H9 (cell line): ENCODE measurements around the gene NR3C2. TPM values are rescaled to one million over a fixed set of nuclear protein-coding genes. Genes with fewer than 3 reads are reported as not detected.

Source experiments
- DNase-seq: peaks from one replicate; pipeline ENCODE4 v3.0.0-alpha.2; 2017
- H2AFZ ChIP-seq: one replicate; pipeline ENCODE4 v1.6.1; 2013; ENCODE audit warnings: mild to moderate bottlenecking, low read length, control low read depth, moderate library complexity
- H2AK5ac ChIP-seq: 2 replicates; pipeline ENCODE4 v1.6.1; 2013; ENCODE audit warnings: low read length, control low read depth, mixed read lengths; ENCODE audit not compliant: insufficient read length
- H2BK120ac ChIP-seq: one replicate; pipeline ENCODE4 v1.6.1; 2013; ENCODE audit warnings: low read depth, mild to moderate bottlenecking, low read length, control low read depth, inconsistent platforms; ENCODE audit not compliant: poor library complexity, severe bottlenecking
- H2BK12ac ChIP-seq: 2 replicates; pipeline ENCODE4 v1.6.1; 2013; ENCODE audit warnings: low read length, control low read depth, mixed read lengths, low read depth; ENCODE audit not compliant: insufficient read length
- H2BK15ac ChIP-seq: 2 replicates; pipeline ENCODE4 v1.6.1; 2013; ENCODE audit warnings: low read depth, low read length, control low read depth
- H2BK20ac ChIP-seq: one replicate; pipeline ENCODE4 v1.6.1; 2013; ENCODE audit warnings: low read depth, mild to moderate bottlenecking, low read length, control low read depth, inconsistent platforms; ENCODE audit not compliant: poor library complexity, severe bottlenecking
- H2BK5ac ChIP-seq: 2 replicates; pipeline ENCODE4 v1.6.1; 2013; ENCODE audit warnings: low read length, control low read depth, mixed read lengths; ENCODE audit not compliant: insufficient read length
- H3K14ac ChIP-seq: 2 replicates; pipeline ENCODE4 v1.6.1; 2013; ENCODE audit warnings: low read length, control low read depth; ENCODE audit not compliant: insufficient read depth
- H3K18ac ChIP-seq: 2 replicates; pipeline ENCODE4 v1.6.1; 2013; ENCODE audit warnings: low read depth, mild to moderate bottlenecking, mixed read lengths, low read length, control low read depth; ENCODE audit not compliant: insufficient read length
- H3K23ac ChIP-seq: 2 replicates; pipeline ENCODE4 v1.6.1; 2013; ENCODE audit warnings: low read length, control low read depth, mixed read lengths, low read depth; ENCODE audit not compliant: insufficient read length
- H3K23me2 ChIP-seq: 2 replicates; pipeline ENCODE4 v1.6.1; 2013; ENCODE audit warnings: low read depth, mild to moderate bottlenecking, mixed read lengths, low read length, control low read depth; ENCODE audit not compliant: insufficient read length, poor library complexity, severe bottlenecking
- H3K27ac ChIP-seq: 2 replicates; pipeline ENCODE4 v1.5.1; 2013; ENCODE audit warnings: low read length, control low read depth, mixed read lengths, low read depth; ENCODE audit not compliant: insufficient read length
- H3K27me3 ChIP-seq: 2 replicates; pipeline ENCODE4 v1.6.1; 2013; ENCODE audit warnings: low read length, control low read depth, inconsistent platforms; ENCODE audit not compliant: insufficient read depth
- H3K4ac ChIP-seq: 2 replicates; pipeline ENCODE4 v1.6.1; 2013; ENCODE audit warnings: low read depth, mild to moderate bottlenecking, control low read depth, inconsistent platforms, low read length, moderate library complexity
- H3K4me1 ChIP-seq: 2 replicates; pipeline ENCODE4 v1.6.1; 2013; ENCODE audit warnings: low read length, control low read depth, inconsistent platforms; ENCODE audit not compliant: insufficient read depth
- H3K4me2 ChIP-seq: 2 replicates; pipeline ENCODE4 v1.6.1; 2013; ENCODE audit warnings: low read length, control low read depth, mixed read lengths; ENCODE audit not compliant: insufficient read length, insufficient read depth
- H3K56ac ChIP-seq: 2 replicates; pipeline ENCODE4 v1.6.1; 2013; ENCODE audit warnings: low read depth, mild to moderate bottlenecking, mixed read lengths, low read length, control low read depth; ENCODE audit not compliant: insufficient read length
- H3K79me1 ChIP-seq: 2 replicates; pipeline ENCODE4 v1.6.1; 2013; ENCODE audit warnings: low read depth, mild to moderate bottlenecking, moderate library complexity, low read length, control low read depth, inconsistent platforms; ENCODE audit not compliant: insufficient read depth, poor library complexity, severe bottlenecking
- H3K79me2 ChIP-seq: 2 replicates; pipeline ENCODE4 v1.6.1; 2013; ENCODE audit warnings: low read length, control low read depth, inconsistent platforms; ENCODE audit not compliant: insufficient read depth
- H3K9ac ChIP-seq: 2 replicates; pipeline ENCODE4 v1.6.1; 2013; ENCODE audit warnings: low read length, control low read depth, mixed read lengths; ENCODE audit not compliant: insufficient read length; ENCODE audit errors: extremely low read depth
- H3K9me3 ChIP-seq: one replicate; pipeline ENCODE4 v1.6.1; 2013; ENCODE audit warnings: low read depth, low read length, inconsistent platforms; ENCODE audit not compliant: control insufficient read depth
- H3T11ph ChIP-seq: one replicate; pipeline ENCODE4 v1.6.1; 2013; ENCODE audit warnings: mild to moderate bottlenecking, low read length, control low read depth, inconsistent platforms
- H4K20me1 ChIP-seq: one replicate; pipeline ENCODE4 v1.6.1; 2013; ENCODE audit not compliant: control insufficient read depth, insufficient read length, insufficient read depth
- H4K5ac ChIP-seq: 2 replicates; pipeline ENCODE4 v1.6.1; 2013; ENCODE audit warnings: low read depth, mild to moderate bottlenecking, mixed read lengths, low read length, control low read depth; ENCODE audit not compliant: insufficient read length
- H4K8ac ChIP-seq: replicated peaks from 2 replicates; pipeline ENCODE4 v1.6.1; 2013; ENCODE audit warnings: low read length, control low read depth, mixed read lengths, low read depth; ENCODE audit not compliant: insufficient read length
- H4K91ac ChIP-seq: 2 replicates; pipeline ENCODE4 v1.6.1; 2013; ENCODE audit warnings: low read depth, mild to moderate bottlenecking, moderate library complexity, mixed read lengths, low read length, control low read depth; ENCODE audit not compliant: insufficient read length
- H3K27ac Mint-ChIP-seq, 3 experiments: 2 replicates in 2 of 3; 3 replicates in 1 of 3; pipeline ENCODE4 v1.8.0; 2020 to 2021; ENCODE audit warnings: mixed read lengths in 3 of 3, mild to moderate bottlenecking in 1 of 3, moderate library complexity in 1 of 3
- H3K27me3 Mint-ChIP-seq: 2 replicates; pipeline ENCODE4 v1.8.0; 2021; ENCODE audit warnings: low read depth, mild to moderate bottlenecking, moderate library complexity, mixed read lengths
- H3K36me3 Mint-ChIP-seq, 3 experiments: 2 replicates in 2 of 3; 3 replicates in 1 of 3; pipeline ENCODE4 v1.8.0; 2020 to 2021; ENCODE audit warnings: low read depth in 3 of 3, mixed read lengths in 3 of 3; ENCODE audit not compliant: insufficient read depth in 1 of 3
- H3K4me1 Mint-ChIP-seq, 2 experiments: 2 replicates each; pipeline ENCODE4 v1.8.0; 2020; ENCODE audit warnings: mixed read lengths in 2 of 2
- H3K4me3 Mint-ChIP-seq, 2 experiments: 2 replicates in 1 of 2; 3 replicates in 1 of 2; pipeline ENCODE4 v1.8.0; 2020 to 2021; ENCODE audit warnings: mild to moderate bottlenecking in 2 of 2, mixed read lengths in 2 of 2, moderate library complexity in 1 of 2
- H3K9me3 Mint-ChIP-seq, 2 experiments: 2 replicates in 1 of 2; 3 replicates in 1 of 2; pipeline ENCODE4 v1.8.0; 2020; ENCODE audit warnings: mild to moderate bottlenecking in 2 of 2, mixed read lengths in 2 of 2, moderate library complexity in 1 of 2
- WGBS: extraction: QIAGEN DNeasy Blood & Tissue Kit; methylation state at CpG from one replicate; pipeline ENCODE4 v1.1.7; 2013; ENCODE audit warnings: missing lambda C conversion rate, low lambda C conversion rate, mixed read lengths; ENCODE audit not compliant: insufficient read length; ENCODE audit errors: extremely low coverage; 5-methylcytosine and 5-hydroxymethylcytosine counted together
- total RNA-seq: library from RNA; stranded (reverse); gene quantifications from 2 replicates; pipeline ENCODE4 v1.2.1, GENCODE V29; 2021
- TF ChIP-seq, protein P1 (sequence below): fragments of 200-600 bp; sonication (generic); conservative IDR thresholded peaks from 3 replicates; pipeline ENCODE4 v1.8.0; 2021; ENCODE audit warnings: antibody characterized with exemption, mild to moderate bottlenecking

The NR3C2 gene
- total RNA-seq, 1 experiment from 2014 or later = 1.4 TPM

DNA sequence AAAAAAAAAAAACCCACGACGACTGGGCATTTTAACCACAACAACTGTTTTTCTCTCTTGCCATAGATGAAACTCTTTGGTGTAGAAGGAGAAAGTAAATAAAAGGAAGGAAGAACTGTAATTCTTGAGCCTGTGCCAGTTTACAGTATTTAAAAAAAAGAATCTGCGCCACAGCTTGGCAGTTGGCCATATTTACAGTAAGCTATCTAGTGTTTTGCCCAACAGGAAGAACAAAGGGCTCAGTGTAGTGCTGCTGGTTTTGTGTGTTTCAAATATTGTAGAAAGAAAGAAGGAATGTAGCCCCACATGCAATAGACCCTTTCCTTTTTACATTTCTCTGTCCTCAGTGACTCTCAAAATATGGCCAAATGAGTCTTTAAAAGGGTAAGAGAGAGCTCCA, 66.1 kb downstream of the NR3C2 start:
- no peak for DNase-seq
- Histone ChIP-seq H3K56ac (no peak overlapping the region), H3K9me3 (no peaks in the 10 kb centered on the region), H2AK5ac (no peak overlapping the region), H3K79me1 (no peaks in the 10 kb centered on the region), H4K20me1 (no peaks in the 10 kb centered on the region), H2BK120ac (no peak overlapping the region), H3K4me1 (no peaks in the 10 kb centered on the region), H2BK12ac (no peak overlapping the region), H2BK20ac (no peak overlapping the region), H3K27me3 (no peaks in the 10 kb centered on the region), H3K9ac (no peak overlapping the region), H4K5ac (no peak overlapping the region), H3K23ac (no peak overlapping the region), H3T11ph (no peak overlapping the region), H3K27ac (no peak overlapping the region), H3K23me2 (no peaks in the 10 kb centered on the region), H3K4me2 (no peak overlapping the region), H3K4ac (no peak overlapping the region), H4K8ac (no peak overlapping the region), H2BK5ac (no peak overlapping the region), H2BK15ac (no peak overlapping the region), H3K14ac (no peak overlapping the region), H2AFZ (no peak overlapping the region), H3K79me2 (no peaks in the 10 kb centered on the region), H3K18ac (no peak overlapping the region), H4K91ac (no peak overlapping the region)
- WGBS = no CpG with 5 or more reads among the region's 3 CpGs
- no peaks in the 10 kb centered on the region for H3K36me3 Mint-ChIP-seq
- TF ChIP-seq, protein P1, sequence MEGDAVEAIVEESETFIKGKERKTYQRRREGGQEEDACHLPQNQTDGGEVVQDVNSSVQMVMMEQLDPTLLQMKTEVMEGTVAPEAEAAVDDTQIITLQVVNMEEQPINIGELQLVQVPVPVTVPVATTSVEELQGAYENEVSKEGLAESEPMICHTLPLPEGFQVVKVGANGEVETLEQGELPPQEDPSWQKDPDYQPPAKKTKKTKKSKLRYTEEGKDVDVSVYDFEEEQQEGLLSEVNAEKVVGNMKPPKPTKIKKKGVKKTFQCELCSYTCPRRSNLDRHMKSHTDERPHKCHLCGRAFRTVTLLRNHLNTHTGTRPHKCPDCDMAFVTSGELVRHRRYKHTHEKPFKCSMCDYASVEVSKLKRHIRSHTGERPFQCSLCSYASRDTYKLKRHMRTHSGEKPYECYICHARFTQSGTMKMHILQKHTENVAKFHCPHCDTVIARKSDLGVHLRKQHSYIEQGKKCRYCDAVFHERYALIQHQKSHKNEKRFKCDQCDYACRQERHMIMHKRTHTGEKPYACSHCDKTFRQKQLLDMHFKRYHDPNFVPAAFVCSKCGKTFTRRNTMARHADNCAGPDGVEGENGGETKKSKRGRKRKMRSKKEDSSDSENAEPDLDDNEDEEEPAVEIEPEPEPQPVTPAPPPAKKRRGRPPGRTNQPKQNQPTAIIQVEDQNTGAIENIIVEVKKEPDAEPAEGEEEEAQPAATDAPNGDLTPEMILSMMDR = no peak
- H3K9me3 Mint-ChIP-seq = no peaks in the 10 kb centered on the region
- H3K27me3 Mint-ChIP-seq = no peaks in the 10 kb centered on the region
- H3K27ac Mint-ChIP-seq = no peak overlapping the region
- H3K4me1 Mint-ChIP-seq = no peaks in the 10 kb centered on the region
- H3K4me3 Mint-ChIP-seq = no peak overlapping the region
